GM19099 (cell line): ENCODE results near the gene GRPEL2.

Experiments used
- POLR2A ChIP-seq: IDR thresholded peaks from 3 replicates; pipeline ENCODE4 v1.6.1; 2011; ENCODE audit warnings: low read depth; ENCODE audit not compliant: insufficient read length; ENCODE audit errors: extremely low read depth

GRPEL2 gene

GRCh38 chr5:149388498-149389190 lies 43.3 kb downstream of the GRPEL2 start:
- TF ChIP-seq POLR2A: no peak

- TF ChIP-seq POLR2A: no peak
Observed at GRCh38 chr5:149389552-149390495, 44.5 kb downstream of the GRPEL2 start.

DNA sequence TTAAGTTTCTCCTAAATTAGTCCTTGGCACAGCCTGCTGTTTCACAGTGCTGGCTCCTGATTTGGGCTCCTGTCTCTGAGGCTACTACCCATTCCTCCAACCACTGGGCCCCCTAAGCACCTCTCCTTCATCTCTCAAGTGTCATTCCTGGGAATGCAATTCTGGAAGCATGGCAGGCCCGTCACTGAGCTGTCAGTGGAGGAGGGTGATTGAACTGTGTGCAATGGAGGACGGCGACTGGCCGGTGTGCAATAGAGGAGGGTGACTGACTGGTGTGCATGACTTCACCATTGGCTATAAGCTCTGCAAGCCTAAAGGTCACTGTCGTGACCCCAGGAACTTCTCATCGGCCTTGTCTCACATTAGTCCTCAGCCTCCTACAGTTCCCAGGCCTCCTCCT lies 46.2 kb downstream of the GRPEL2 start:
- TF ChIP-seq POLR2A: no peak

DNA sequence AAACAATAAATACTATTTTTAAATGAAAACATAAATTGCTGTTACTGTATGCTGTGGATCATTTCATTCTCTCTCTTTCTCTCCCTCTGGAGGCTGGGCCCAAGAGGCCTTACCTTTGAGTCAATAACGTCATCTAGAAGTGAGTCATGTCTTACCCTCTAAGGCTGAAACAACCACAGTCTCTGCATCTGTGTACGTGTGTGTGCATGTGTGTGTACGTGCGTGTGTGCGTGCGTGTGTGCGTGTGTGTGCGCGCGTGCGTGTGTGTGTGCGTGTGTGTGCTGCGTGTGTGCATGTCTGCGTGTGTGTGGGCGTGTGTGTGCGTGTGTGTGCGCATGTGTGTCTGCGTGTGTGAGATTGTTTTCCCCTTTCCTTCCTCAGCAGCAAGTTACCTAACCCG lies 47.4 kb downstream of the GRPEL2 start:
- TF ChIP-seq POLR2A: no peak

- no peak for TF ChIP-seq POLR2A
Observed at GRCh38 chr5:149397530-149397929, 52.2 kb downstream of the GRPEL2 start.

DNA sequence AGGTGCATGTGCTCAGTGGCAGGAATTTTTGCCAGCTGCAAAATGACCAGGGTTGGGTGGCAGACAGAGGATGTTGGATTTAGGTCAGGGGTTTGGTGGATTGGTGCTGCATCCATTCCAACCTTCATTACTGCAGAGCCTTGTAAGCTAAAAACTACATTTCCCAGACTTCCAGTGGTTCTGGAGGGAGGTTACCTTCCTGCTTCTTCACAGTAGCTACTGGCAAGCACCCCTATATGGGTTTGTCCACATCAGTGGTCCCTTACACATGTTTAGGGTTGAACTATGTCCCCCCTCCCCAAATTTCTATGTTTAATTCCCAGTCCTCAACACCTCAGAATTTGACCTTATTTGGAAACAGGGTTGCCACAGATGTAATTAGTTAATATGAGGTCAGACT lies 54.5 kb downstream of the GRPEL2 start:
- TF ChIP-seq POLR2A: no peak

DNA sequence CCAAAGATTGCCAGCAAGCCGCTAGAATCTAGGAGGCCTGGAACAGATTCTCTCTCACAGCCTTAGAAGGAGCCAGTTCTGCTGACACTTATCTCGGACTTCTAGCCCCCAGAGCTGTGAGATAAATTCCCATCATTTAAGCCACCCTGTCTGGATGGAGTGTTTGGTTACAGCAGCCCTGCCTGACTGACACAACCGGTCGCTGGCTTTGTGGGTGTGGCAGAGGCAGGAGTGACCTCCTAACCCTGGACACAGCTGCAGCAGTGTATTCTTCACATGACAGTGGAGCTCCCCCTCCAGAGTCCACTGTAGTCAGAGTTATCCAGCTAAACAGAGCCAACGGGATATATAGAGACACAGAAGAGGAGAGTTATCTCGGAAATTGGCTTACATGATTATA lies 55.0 kb downstream of the GRPEL2 start:
- no peak for TF ChIP-seq POLR2A

GRCh38 chr5:149401051-149401450 lies 55.8 kb downstream of the GRPEL2 start:
- no peak for TF ChIP-seq POLR2A

DNA sequence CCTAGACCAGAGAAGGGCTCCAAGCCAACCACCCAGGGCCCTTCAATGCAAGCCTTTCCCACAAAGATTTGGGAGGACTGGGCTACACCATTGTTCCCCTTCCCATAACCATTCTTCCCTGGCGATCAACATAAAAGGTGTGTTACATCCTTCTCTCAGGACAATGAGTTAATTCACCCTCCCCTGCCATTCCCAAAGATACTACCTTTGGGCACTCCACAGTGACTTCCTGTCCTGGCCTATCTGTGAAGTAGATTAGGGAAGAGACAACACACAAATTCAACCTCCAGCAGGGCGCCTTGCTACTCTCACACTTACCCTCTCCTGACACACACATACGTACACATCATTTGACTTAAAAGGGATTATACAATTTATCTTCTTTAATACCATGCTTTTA lies 57.0 kb downstream of the GRPEL2 start:
- no peak for TF ChIP-seq POLR2A
